GM18505 (cell line): Measurements from ENCODE around the gene SS18L1.

Experiments
- ATAC-seq: cut with Tn5 transposase; IDR thresholded peaks from one replicate; pipeline ENCODE4 v1.9.1; 2021; ENCODE audit not compliant: unreplicated experiment
- POLR2A ChIP-seq: IDR thresholded peaks from 4 replicates; pipeline ENCODE4 v1.6.1; 2011; ENCODE audit warnings: borderline replicate concordance; ENCODE audit not compliant: insufficient read depth, insufficient read length; ENCODE audit errors: extremely low read depth

Gene SS18L1

DNA sequence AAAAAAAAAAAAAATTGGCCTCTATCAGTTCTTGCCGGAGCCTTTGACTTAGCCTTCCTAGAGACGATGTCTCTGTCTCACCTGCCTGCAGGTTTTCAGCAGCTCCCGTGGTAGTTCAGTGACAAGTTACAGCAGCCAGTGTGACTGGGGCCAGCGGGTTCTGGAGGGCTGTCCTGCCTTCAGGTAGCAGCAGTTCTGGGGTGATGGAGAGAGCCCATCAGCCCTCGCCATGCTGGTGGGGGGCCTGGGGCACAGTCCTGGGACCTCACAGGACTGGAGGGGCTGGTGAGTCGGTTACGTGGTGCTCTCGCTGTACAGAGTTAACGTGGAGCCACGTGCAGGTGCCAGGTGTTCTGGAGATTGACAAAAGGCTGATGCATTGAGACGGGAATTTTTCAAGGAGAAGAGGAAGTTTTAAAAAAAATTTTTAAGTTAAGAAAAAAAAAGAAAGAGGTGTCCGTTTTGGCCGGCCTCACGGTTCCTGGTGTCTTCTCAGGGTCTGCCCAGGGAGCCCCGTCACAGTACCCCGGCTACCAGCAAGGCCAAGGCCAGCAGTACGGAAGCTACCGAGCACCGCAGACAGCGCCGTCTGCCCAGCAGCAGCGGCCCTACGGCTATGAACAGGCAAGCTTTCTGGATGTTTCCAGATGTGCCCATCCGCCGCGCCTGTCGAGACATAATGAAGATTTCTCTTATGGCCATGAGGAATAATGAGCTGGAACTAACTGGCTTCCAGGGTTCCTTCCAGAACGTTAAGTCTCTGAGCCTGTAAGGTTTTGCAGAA, 30.6 kb downstream of the SS18L1 start:
- ATAC-seq = no peak

GRCh38 chr20:62174870-62175624, 31.5 kb downstream of the SS18L1 start:
- ATAC-seq = no peak

More for the DNA sequence above, 30.6 kb downstream of the SS18L1 start:
- no peak for TF ChIP-seq POLR2A

DNA sequence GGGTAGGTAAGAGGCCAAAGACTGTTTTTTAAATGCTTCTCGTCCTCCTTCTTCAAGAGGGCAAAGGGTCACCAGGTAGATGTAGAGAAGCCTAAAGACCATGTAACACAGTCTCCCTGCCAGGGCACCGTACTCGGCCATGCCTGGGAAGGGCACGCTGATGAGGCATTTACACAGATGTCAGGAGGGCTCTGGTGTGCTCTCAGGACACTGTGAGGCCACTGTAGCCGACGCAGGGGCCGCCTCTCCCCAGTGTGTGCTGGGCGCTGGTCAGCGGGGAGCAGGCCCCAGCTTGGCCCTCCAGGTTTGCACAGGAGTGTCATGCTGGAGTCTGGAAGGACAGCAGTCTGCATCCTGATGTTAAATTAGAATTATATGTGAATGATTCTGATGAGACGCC, 32.1 kb downstream of the SS18L1 start:
- TF ChIP-seq POLR2A = no peak
- ATAC-seq = no peak

More at GRCh38 chr20:62174870-62175624, 31.5 kb downstream of the SS18L1 start:
- TF ChIP-seq POLR2A = no peak

DNA sequence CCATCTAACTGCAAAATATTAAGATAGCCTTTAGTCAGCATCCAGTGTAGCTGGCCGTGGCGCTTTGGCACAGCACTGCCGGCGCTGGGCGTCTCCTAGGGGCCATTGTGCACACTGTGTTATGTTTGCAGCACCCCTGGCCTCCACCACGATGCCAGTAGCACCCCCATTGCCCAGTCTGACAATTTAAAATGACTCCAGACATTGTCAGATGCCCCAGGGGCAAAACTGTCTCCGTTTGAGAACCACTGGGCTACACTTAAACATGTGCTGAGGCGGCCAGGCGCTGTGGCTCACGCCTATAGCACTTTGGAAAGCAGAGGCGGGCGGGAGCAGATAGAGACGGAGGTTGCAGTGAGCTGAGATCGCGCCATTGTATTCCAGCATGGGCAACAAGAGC, 33.3 kb downstream of the SS18L1 start:
- ATAC-seq = no peak
- TF ChIP-seq POLR2A = no peak

DNA sequence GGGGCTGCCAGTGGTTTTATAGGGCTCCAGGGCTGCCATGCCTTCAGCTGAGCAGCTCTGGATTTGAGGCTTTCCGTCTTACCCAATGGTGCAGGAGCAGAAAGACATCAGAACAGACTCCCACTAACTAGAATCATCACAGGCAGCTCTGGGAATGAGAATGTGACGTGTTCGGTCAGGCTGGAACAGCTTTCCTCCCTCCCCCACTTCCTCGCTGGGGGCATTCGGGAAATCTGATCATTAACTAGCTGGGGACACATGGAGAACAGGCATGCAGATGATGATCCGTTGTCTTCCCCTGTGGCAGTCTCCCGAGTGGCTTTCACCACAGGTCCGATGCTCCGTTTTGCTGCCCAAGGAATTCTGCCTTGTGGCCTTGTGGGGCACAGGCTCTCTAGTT, 33.7 kb downstream of the SS18L1 start:
- TF ChIP-seq POLR2A = no peak
- no peak for ATAC-seq

- no peak for TF ChIP-seq POLR2A
- no peak for ATAC-seq
Measured at GRCh38 chr20:62178316-62179161, 35.0 kb downstream of the SS18L1 start.

GRCh38 chr20:62179162-62179504, 35.6 kb downstream of the SS18L1 start:
- no peak for ATAC-seq
- no peak for TF ChIP-seq POLR2A

GRCh38 chr20:62181808-62182207, 38.2 kb downstream of the SS18L1 start:
- no peak for ATAC-seq
- TF ChIP-seq POLR2A = no peak

DNA sequence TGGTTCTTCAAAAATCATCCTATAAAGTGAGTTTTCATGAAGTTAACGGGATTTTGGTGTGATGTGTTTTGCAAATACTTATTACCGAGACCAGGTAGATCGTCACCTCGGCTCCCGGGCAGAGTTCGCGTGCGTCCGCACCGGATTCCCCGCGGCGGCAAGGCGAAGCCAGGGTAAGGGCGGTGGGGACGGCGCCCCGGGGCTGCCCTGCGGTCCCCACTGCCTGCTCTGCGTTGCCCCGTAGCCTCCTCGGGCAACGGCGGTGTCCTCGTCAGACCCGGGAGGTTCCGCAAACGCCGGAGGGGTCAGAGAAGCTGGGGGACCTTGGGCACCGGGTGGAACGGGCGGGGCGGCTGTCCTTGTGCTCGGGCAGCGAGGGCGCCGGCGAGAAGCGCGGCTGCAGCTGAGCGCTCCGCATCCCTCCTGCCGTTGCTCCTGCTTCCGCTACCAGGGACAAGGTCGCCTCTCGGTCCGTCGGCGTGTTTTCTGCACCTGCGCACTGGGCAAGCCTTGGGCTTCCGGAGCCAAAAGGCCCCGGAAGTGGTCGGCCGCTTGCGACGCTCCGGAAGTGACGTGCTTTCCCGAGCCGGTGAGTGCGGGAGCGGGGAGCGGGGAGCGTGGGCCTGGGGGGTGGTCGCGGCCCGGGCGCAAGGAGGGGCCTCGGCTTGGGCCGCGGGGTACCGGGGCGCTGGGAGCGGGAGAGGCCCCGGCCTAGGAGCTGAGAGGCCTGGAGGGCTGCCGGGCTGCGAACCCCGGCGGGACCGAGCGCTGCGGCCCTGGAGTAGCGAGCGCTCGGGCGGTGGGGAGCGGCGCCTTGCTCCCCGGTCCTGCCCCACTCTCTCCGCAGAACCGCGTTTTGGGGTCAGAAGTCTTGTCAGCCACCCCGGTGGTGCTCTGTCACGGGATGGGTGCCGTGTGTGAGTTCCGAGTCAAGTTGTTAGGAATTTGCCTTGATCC, 39.2 kb downstream of the SS18L1 start, which contains the start of gene MTG2:
MTG2 (plus strand) TSS at position 560 of the 957 bp plus-strand sequence. CDS start 10,393 bp downstream, outside the sequence.
- peak; percentile 89 for ATAC-seq

DNA sequence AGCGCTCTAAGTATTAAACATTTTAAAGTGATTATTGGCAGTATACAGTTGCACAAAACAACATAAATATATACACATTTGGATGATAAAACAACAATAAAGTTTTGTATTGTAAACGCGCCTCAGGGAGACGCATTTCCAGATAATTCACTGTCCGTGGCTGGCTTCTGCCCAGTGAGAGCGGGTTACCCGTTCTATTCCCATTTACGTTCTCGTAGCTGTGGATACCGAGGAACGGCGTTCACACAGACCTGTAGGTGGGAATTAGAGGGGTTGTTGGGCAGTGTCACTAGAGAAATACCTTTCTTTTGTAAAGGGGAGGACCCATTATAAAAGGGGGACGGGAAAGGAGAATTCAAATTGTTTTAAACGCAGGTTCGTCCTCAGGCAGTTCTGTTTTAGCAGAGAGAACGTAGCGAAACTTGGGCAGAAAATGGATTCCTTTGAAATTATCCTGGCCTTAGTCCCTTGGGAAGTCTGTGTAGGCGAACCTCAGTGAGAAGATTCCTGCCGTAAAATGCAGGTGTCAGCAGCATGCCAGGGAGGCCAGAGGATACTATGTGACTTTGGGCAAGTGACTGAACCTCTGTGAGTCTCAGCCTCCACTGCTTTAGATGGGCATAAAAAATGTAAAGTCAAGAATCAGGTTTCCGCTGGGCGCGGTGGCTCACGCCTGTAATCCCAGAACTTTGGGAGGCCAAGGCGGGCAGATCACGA, 40.0 kb downstream of the SS18L1 start:
- no peak for TF ChIP-seq POLR2A
- no peak for ATAC-seq

More for the DNA sequence above, 39.2 kb downstream of the SS18L1 start, which contains the start of gene MTG2:
- TF ChIP-seq POLR2A = peak; percentile 99

DNA sequence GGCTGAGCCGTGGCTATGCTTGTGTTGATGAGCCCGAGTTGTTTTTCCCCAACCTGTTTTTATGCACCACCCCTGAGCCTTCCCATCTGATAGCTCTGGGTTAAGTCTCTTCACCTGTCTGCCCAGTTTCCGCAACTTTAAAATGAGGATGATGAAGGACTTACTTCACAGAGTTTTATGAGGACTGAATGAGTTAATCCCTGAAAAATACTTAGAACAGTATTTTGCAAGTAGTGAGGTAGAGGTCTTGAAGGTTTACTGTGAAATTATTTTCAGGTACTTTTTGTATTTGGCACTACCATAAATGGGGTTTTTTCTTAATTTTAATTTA, 42.5 kb downstream of the SS18L1 start:
- ATAC-seq = no peak

More for the DNA sequence above, 42.5 kb downstream of the SS18L1 start:
- no peak for TF ChIP-seq POLR2A
